Measurements from ENCODE around the gene TMEM18. TPM values are rescaled to one million over a fixed set of nuclear protein-coding genes. Genes with fewer than 3 reads are reported as not detected.

TMEM18 gene
- total RNA-seq, 1 experiment from 2014 or later: 49.6 TPM

GRCh38 chr2:629961-630360 lies 47.2 kb downstream of the TMEM18 start:
- Histone ChIP-seq H3K36me3 (ENCODE audit: control insufficient read depth, insufficient read depth, low read length) (no peaks in the 10 kb centered on the region), H3K27ac (ENCODE audit: low read length) (no peak overlapping the region), H3K27me3 (ENCODE audit: control insufficient read depth, insufficient read depth, low read length) (peaks cover 2% of the 10 kb centered on the region; the same call in 1 of the 2 replicates), H3K4me3 (ENCODE audit: low read depth in 2 of 2, low read length in 2 of 2) (no peak overlapping the region), H3K4me1 (ENCODE audit: control insufficient read depth, insufficient read depth, low read length) (peaks cover 3% of the 10 kb centered on the region; the same call in 1 of the 2 replicates), H3K9me3 (ENCODE audit: control insufficient read depth, insufficient read depth, low read depth, low read length) (no peaks in the 10 kb centered on the region)
- intact Hi-C loops (cut with micrococcal nuclease; ENCODE audit: unreplicated experiment) (no loop called here), in situ Hi-C loops (cut with HindIII; ENCODE audit: low pct_unique_long_range_greater_than_20kb, low sequenced_read_pairs) (no loop called here)
- TF ChIP-seq SIN3A (IDR thresholded peaks at IDR 0.05; ENCODE audit: borderline replicate concordance, insufficient read depth, low read depth, low read length) (no peak), TCF7L2 (IDR thresholded peaks at IDR 0.05; ENCODE audit: low read depth, low read length) (no peak), POLR2AphosphoS5 (IDR thresholded peaks at IDR 0.05; ENCODE audit: low read depth, low read length) (no peak), CTCF (IDR thresholded peaks at IDR 0.05) (no peak), REST (IDR thresholded peaks at IDR 0.05; ENCODE audit: insufficient read depth in 1 of 2, low read depth in 2 of 2, low read length in 1 of 2) (no peak)
- CTCF ChIA-PET: no interaction called here
- no peak for DNase-seq (ENCODE audit: low read depth, low spot score)
- no peak for ATAC-seq
- POLR2A ChIA-PET: no interaction called here
- no TSS peak for BruUV-seq (replicated peaks)

GRCh38 chr2:628651-629050 lies 48.6 kb downstream of the TMEM18 start:
- Histone ChIP-seq H3K4me3 (ENCODE audit: low read depth in 2 of 2, low read length in 2 of 2) (peak overlapping the region; percentile 22 to 57), H3K9me3 (ENCODE audit: control insufficient read depth, insufficient read depth, low read depth, low read length) (no peaks in the 10 kb centered on the region), H3K4me1 (ENCODE audit: control insufficient read depth, insufficient read depth, low read length) (peaks cover 3% of the 10 kb centered on the region; the same call in 1 of the 2 replicates), H3K27ac (ENCODE audit: low read length) (no peak overlapping the region), H3K27me3 (ENCODE audit: control insufficient read depth, insufficient read depth, low read length) (peaks cover 2% of the 10 kb centered on the region; the same call in 1 of the 2 replicates), H3K36me3 (ENCODE audit: control insufficient read depth, insufficient read depth, low read length) (no peaks in the 10 kb centered on the region)
- in situ Hi-C loops (cut with HindIII; ENCODE audit: low pct_unique_long_range_greater_than_20kb, low sequenced_read_pairs) (no loop called here), intact Hi-C loops (cut with micrococcal nuclease; ENCODE audit: unreplicated experiment) (no loop called here)
- ChIA-PET POLR2A (no interaction called here), CTCF (no interaction called here)
- ATAC-seq: peak; percentile 84
- no peak for DNase-seq (ENCODE audit: low read depth, low spot score)
- no TSS peak for BruUV-seq (replicated peaks)
- TF ChIP-seq SIN3A (IDR thresholded peaks at IDR 0.05; ENCODE audit: borderline replicate concordance, insufficient read depth, low read depth, low read length) (no peak), REST (IDR thresholded peaks at IDR 0.05; ENCODE audit: insufficient read depth in 1 of 2, low read depth in 2 of 2, low read length in 1 of 2) (no peak), POLR2AphosphoS5 (IDR thresholded peaks at IDR 0.05; ENCODE audit: low read depth, low read length) (no peak), CTCF (IDR thresholded peaks at IDR 0.05) (no peak), TCF7L2 (IDR thresholded peaks at IDR 0.05; ENCODE audit: low read depth, low read length) (no peak)
